Fibroblast of skin of right biceps (primary cell): ENCODE data around the gene TCL1B.
"Not testable (repeated sequence)": the region's sequence is repeated elsewhere in the genome, so short reads cannot be mapped to it uniquely, and the experiment has no call there.

Experiments
- DNase-seq: peaks from one replicate; pipeline ENCODE4 v3.0.0-alpha.2; 2013

Gene TCL1B, protein sequence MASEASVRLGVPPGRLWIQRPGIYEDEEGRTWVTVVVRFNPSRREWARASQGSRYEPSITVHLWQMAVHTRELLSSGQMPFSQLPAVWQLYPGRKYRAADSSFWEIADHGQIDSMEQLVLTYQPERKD

GRCh38 chr14:95685978-95686922, at the start of gene TCL1B:
TSS of gene TCL1B (plus strand) at chr14:95686426. CDS start at chr14:95686468, 42 bp downstream.
- DNase-seq = no peak

DNA sequence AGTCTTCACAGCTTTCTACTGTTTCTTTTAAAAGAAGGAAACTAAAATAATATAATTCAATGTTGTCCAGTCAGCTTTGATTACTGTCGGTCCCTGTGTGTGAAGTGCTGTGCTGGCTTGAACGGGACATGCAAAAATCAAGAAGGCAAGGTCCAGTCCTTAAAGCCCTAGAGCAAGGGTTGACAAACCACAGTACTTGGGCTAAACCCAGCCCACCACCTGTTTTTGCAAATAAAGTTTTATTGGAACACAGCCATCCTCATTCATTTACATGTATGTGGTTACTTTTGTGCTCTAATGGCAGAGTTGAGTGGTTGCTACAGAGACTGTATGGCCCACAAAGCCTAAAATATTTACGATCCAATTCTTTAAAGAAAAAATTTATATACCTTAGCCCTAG, 41.2 kb upstream of the TCL1B start:
- DNase-seq = no peak

GRCh38 chr14:95645389-95645996, 40.7 kb upstream of the TCL1B start:
- no peak for DNase-seq

DNA sequence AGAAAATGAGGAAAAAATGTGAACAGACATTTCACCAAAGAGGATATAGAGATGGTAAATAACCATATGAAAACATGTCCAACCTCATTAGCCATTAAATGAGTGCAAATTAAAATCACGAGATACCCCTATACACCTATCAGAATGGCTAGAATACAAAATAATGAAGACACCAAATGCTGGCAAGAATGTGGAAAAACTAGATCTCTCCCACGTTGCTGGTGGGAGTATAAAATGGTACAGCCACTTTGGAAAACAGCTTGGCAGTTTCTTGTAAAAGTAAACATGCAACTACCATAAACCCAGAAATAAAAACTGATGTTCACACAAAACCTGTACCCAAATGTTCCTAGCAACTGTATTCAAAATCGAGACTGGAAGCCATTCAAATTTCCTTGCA, 38.3 kb upstream of the TCL1B start:
- DNase-seq = no peak

DNA sequence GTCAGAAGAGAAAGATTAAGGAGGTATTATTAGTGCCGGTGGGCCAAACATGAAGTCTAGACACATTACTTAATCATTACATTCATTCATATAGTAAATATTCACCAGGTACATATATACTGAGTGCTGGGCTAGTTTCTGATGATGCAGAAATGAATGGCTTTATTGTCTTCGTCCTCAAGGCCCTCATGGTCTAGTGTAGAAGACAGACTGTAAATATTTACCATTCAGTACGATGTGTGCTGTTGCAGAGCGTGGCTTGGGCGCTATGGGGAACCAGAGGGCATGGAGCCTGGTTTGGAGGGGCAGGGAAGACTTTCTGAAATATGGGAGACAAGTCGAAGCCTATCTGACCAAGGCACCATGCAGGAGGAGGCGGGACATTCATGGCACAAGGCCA, 37.0 kb upstream of the TCL1B start:
- DNase-seq = no peak

- DNase-seq = no peak
These were observed 35.2 kb upstream of the TCL1B start for GRCh38 chr14:95651028-95651427.

GRCh38 chr14:95651821-95652583, 34.2 kb upstream of the TCL1B start:
- no peak for DNase-seq

DNA sequence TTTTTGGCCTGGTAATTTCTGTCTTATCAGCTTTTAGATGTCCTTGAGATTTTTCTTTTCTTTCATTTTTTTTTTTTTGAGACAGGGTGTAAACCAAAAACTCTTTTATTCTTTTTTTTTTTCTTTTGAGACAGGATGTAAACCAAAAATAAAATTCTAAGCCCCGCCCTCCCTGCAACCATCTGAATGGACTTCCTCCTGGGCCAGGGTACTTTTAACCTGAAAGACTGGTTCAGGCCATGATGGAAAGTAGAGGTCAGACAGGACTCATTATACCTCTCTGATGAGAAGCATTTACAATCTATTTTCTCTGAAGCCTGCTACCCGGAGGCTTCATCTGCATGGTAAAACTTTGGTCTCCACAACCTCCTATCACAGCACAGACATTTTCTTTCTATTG, 33.5 kb upstream of the TCL1B start:
- DNase-seq = no peak

DNA sequence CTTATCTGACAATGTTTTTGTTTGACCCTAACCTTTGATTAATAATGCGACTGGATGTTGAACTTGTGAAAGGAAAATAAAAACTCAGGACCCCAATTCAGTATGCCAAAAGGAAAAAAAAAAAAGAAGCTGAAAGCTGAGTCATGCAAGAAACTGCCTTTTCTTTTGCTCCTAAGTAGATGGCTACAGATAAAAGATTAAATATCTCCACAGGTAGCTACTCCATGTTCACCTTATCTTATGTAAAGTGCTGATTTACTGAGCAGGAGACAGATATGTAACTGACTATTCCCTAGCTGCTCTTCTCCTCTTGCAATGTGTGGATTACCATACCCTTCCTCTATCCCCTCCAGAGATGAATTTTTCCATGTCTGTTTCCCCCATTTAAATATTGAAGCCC, 30.8 kb upstream of the TCL1B start:
- no peak for DNase-seq

- no peak for DNase-seq
These were observed 29.6 kb upstream of the TCL1B start for GRCh38 chr14:95656634-95657033.

DNA sequence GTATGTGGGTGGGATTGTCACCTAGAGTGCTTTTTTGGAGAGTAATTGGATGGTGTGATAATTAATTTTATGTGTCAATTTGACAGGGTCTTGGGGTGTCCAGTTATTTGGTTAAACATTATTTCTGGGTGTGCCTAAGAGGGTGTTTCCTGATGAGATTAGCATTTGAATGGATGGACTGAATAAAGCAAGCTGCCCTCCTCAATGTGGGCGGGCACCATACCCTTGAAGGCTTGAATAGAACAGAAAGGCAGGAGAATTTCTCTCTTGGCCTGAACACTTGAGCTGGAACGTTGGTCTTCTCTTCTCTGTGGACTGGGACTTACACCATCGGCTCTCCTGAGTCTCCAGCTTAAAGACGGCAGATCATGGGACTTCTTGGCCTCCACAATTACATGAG, 28.8 kb upstream of the TCL1B start:
- no peak for DNase-seq

DNA sequence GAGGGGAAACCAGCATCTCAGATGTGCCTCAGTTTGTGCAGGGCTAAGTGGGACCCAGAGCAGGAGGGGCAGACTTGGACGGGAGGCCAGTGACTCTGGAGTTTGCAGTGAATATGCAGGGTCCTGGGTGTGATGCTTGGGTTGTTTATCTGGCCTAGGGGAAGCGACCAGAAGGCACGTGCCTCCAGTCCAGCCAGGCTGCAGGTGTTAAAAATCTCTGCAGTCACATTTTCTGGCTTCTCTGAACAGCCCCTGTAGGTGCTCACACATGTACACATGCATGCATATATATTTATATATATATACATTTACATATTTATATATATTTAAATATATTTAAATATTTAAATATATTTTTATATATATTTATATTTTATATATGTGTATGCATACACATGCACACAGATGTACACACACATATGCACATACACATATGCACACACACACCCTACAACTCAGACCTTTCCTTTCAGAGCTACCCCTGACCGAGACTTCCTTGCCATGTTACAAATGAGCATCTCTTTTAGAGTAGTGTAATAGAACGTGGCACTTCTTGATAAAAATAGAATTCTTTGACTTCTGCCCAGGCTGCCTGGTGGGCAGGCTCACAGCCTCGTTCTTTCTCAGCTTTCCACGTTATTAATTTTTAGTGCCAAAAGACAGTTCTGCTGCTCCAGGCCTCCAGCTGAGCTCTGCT, 26.8 kb upstream of the TCL1B start:
- no peak for DNase-seq

DNA sequence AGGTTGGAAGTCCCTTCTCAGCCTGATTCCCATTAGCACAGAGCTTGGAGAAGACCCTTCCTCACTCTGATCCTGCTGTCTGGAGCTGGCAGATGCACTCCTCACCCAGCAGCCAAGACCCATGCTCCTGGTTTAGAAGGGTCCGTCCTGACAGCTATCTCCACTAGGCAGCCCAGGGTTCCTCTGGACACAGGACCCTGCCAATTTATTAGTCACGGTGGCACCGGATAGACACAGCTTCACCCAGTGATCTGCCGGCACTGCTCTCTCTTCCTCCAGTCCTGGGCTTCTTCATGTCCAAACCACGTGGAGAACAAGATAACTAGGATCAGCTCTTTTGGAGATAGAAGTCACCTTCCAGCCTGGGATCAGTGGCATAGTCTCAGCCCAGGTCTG, 26.2 kb upstream of the TCL1B start:
- DNase-seq = no peak

- DNase-seq = no peak
These were observed 25.3 kb upstream of the TCL1B start for GRCh38 chr14:95660651-95661515.

DNA sequence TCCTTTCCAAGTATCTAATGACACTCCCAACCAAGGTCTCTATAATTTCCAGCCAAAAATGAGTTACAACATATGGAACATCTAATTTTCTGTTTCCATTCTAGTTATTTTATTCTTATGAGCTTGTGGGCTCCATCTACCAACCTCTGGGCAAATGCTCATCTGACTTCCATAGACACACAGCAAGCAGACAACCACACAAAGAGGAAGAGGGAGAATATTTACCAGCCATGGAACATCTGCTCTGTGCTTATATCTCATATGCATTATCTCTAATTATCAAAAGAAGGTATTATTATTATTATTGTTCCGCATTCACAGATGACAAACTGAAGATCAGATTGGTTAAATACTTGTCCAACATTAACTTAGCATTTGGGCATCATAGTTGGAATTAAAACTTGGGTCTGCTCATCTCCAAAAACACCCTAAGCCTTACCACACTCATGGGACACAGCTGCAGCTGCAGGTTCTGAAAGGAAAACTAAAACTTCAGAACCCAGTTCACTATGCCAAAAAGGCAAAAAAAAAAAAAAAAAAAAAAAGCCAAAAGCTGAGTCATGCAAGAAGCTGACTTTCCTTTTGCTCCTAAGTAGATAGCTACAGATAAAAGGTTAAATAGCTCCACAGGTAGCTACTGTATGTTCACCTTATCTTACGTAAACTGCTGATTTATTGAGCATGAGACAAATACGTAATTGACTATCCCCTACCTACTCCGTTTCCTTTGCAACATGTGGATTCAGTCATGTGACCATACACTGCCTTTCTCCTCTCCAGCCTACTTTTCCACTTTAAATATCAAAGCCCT, 23.6 kb upstream of the TCL1B start:
- DNase-seq = no peak

GRCh38 chr14:95663226-95663797, 22.9 kb upstream of the TCL1B start:
- DNase-seq = no peak

DNA sequence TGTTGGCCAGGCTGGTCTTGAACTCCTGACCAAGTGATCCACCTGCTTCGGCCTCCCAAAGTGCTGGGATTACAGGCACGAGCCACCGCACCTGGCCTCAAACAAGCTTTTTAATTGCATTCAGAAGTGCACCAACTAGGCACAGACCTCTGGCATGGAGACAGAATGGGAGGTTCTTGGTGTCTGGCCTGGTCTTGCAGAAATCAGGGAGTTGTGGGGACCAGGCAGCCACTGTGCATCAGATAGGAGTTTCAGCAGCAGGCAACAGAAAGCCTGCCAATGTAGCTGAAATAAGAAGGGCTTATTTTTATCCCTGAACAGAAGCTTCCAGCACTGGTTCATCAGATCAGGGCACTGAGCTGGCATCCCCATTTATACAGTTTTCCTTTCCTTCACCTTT, 22.2 kb upstream of the TCL1B start:
- DNase-seq = no peak

- DNase-seq = no peak
These were observed 21.7 kb upstream of the TCL1B start for GRCh38 chr14:95664546-95664945.

DNA sequence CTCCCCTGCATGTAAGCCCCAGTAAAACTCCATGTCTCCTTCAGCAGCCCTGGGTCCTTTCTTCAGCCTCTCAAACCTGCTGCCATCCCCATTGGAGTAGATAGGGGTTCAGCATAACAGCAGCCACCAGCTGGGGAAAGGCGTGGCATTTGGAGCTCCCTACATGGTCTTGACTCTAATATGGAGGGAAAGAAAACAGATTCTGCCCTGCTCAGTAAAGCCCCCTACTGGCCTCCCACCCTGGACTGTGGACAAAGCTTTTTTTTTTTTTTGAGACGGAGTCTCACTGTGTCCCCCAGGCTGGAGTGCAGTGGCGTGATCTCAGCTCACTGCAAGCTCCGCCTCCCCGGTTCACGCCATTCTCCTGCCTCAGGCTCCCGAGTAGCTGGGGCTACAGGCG, 20.7 kb upstream of the TCL1B start:
- DNase-seq = not testable (repeated sequence)

DNA sequence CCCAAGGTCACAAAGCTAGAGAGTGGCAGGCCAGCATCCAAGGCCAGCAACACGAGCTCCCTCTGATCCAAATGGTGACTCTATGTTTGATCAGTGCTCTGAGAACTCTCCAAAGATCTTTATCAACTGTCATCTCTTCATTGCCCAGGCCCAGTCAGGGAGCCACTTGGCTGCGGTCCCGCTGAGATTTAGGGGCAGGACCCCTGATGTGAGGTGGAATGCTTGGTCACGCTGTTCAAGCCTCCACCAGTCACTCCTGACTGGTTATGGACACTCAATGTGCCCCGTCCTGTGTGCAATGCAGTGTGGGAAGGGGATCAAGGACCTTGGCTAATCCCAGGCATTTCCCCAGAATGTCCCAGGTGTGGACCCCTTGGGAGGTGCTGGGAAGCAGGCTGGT, 19.8 kb upstream of the TCL1B start:
- no peak for DNase-seq
